Nephron (organoid): ENCODE measurements around the gene CIZ1.
"Not testable (repeated sequence)": the region's sequence is repeated elsewhere in the genome, so short reads cannot be mapped to it uniquely, and the experiment has no call there.

ENCODE experiments used
- H3K27ac Mint-ChIP-seq, 3 experiments: 2 replicates each; pipeline ENCODE4 v1.8.0; 2020; ENCODE audit warnings: mixed read lengths in 3 of 3, mild to moderate bottlenecking in 2 of 3, moderate library complexity in 1 of 3
- H3K27me3 Mint-ChIP-seq: 2 replicates; pipeline ENCODE4 v1.8.0; 2021; ENCODE audit warnings: low read depth, mild to moderate bottlenecking, moderate library complexity, mixed read lengths
- H3K36me3 Mint-ChIP-seq: 2 replicates; pipeline ENCODE4 v1.8.0; 2020; ENCODE audit warnings: low read depth, mixed read lengths
- H3K4me1 Mint-ChIP-seq: 2 replicates; pipeline ENCODE4 v1.8.0; 2020; ENCODE audit warnings: mixed read lengths
- H3K4me3 Mint-ChIP-seq, 3 experiments: 2 replicates each; pipeline ENCODE4 v1.8.0; 2020; ENCODE audit warnings: mild to moderate bottlenecking in 3 of 3, mixed read lengths in 3 of 3, moderate library complexity in 2 of 3
- H3K9me3 Mint-ChIP-seq: 2 replicates; pipeline ENCODE4 v1.8.0; 2020; ENCODE audit warnings: mixed read lengths
- TF ChIP-seq, protein P1 (sequence below), 3 experiments: fragments of 200-600 bp; sonication (generic); IDR thresholded peaks; one replicate each; pipeline ENCODE4 v1.5.0; 2021; ENCODE audit warnings: antibody characterized with exemption in 3 of 3; ENCODE audit not compliant: unreplicated experiment in 3 of 3

The CIZ1 gene

GRCh38 chr9:128182893-128183588, 8.3 kb downstream of the CIZ1 start:
- no peaks in the 10 kb centered on the region for H3K4me1 Mint-ChIP-seq
- TF ChIP-seq, protein P1, sequence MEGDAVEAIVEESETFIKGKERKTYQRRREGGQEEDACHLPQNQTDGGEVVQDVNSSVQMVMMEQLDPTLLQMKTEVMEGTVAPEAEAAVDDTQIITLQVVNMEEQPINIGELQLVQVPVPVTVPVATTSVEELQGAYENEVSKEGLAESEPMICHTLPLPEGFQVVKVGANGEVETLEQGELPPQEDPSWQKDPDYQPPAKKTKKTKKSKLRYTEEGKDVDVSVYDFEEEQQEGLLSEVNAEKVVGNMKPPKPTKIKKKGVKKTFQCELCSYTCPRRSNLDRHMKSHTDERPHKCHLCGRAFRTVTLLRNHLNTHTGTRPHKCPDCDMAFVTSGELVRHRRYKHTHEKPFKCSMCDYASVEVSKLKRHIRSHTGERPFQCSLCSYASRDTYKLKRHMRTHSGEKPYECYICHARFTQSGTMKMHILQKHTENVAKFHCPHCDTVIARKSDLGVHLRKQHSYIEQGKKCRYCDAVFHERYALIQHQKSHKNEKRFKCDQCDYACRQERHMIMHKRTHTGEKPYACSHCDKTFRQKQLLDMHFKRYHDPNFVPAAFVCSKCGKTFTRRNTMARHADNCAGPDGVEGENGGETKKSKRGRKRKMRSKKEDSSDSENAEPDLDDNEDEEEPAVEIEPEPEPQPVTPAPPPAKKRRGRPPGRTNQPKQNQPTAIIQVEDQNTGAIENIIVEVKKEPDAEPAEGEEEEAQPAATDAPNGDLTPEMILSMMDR (IDR thresholded peaks at IDR 0.05; ENCODE audit: unreplicated experiment in 3 of 3), result no peak
- no peak overlapping the region for H3K27ac Mint-ChIP-seq
- H3K9me3 Mint-ChIP-seq, result no peaks in the 10 kb centered on the region
- H3K36me3 Mint-ChIP-seq, result peaks cover 80% of the 10 kb centered on the region
- no peak overlapping the region for H3K4me3 Mint-ChIP-seq
- H3K27me3 Mint-ChIP-seq, result no peaks in the 10 kb centered on the region

DNA sequence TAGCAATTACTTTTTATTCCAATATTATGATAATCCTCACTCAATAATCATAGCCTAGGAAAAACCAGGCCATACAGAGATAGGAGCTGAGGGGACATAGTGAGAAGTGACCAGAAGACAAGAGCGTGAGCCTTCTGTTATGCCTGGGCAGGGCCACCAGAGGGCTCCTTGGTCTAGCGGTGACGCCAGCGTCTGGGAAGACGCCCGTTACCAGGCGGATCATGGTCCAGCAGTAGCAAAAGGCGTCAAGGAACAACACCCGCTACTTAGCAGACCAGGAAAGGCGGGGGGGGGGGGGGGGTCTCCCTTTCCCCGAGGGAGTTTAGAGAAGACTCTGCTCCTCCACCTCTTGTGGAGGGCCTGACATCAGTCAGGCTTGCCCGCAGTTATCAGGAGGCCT, 9.9 kb downstream of the CIZ1 start:
- not testable (repeated sequence) for H3K4me3 Mint-ChIP-seq, H3K27ac Mint-ChIP-seq, H3K27me3 Mint-ChIP-seq, H3K9me3 Mint-ChIP-seq, H3K4me1 Mint-ChIP-seq
- peaks cover 77% of the 10 kb centered on the region for H3K36me3 Mint-ChIP-seq
- TF ChIP-seq, protein P1 (IDR thresholded peaks at IDR 0.05; ENCODE audit: unreplicated experiment in 3 of 3), result peak; percentile 45 to 58 (median 49)

DNA sequence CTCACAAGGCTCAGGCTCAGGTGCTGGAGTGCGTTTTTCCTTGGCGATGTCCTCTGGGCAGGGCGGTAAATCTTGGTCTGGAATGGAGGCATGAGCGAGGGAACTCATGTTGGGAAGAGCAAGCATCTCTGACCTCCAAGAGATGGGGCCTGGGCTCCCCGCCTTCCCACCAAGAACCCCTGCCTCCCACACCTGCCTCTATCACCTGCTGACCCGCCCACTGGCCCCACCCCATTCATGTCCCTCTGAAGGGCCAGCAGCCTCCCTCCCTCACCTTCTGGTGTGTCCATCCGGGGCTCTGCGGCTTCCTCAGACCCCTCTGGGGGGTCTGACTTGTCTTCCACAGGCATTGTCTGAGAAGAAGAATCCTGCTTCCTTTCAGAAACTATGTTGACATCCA, 10.9 kb downstream of the CIZ1 start:
- H3K36me3 Mint-ChIP-seq, result peaks cover 80% of the 10 kb centered on the region

DNA sequence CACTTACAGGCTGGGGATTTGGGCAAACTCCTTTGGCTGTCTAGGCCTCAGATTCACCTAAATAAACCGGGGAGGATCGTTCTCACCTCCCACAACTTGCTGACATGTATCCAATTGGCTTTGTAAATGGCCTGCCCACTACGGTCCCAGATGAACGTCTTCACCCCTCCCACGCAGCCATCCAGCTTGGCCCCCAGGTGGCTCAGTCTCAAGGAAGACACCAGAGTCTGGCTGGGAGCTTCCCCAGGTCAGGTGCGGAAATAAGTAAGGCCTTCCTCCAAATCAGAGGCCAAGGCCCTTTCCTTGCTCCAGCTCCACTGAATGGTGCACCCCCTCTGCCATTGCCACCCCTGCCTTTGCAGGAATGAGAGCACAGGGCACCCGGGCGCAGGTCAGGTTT, 11.4 kb downstream of the CIZ1 start:
- Mint-ChIP-seq H3K4me3 (no peak overlapping the region), H3K36me3 (peaks cover 84% of the 10 kb centered on the region), H3K27me3 (no peaks in the 10 kb centered on the region), H3K9me3 (no peaks in the 10 kb centered on the region), H3K4me1 (no peaks in the 10 kb centered on the region), H3K27ac (no peak overlapping the region)
- TF ChIP-seq, protein P1 (IDR thresholded peaks at IDR 0.05; ENCODE audit: unreplicated experiment in 3 of 3), result no peak

More for the DNA sequence above, 10.9 kb downstream of the CIZ1 start:
- no peaks in the 10 kb centered on the region for H3K9me3 Mint-ChIP-seq
- no peaks in the 10 kb centered on the region for H3K27me3 Mint-ChIP-seq
- no peak overlapping the region for H3K27ac Mint-ChIP-seq
- H3K4me1 Mint-ChIP-seq, result no peaks in the 10 kb centered on the region
- no peak overlapping the region for H3K4me3 Mint-ChIP-seq
- TF ChIP-seq, protein P1 (IDR thresholded peaks at IDR 0.05; ENCODE audit: unreplicated experiment in 3 of 3), result no peak

DNA sequence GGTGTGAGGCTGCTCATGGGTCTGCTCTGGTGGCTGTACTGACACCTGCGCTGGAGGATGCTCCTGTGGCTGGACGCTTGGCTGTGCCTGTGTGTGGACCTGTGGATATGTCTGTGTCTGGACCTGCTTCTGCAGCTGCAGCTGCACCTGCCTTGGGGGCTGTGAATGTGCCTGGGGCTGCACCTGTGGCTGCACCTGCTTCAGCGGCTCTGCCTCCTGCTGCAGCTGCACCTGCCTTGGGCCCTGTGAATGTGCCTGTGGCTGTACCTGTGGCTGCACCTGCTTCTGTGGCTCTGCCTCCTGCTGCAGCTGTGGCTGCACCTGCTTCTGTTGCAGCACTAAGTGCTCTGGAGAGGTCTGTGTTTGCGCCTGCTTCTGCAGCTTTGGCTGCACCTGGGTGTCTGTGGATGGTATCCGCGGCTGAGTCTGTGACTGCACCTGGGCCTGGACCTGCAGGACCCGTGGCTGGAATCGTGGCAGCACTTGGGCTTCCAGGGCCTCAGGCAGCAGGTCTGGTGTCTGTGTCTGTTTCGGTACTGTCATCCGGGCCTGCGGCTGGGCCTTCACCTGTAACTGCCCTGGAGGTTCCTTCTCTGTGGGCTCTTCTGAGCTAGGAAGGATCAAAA, 12.5 kb downstream of the CIZ1 start:
- Mint-ChIP-seq H3K4me1 (no peaks in the 10 kb centered on the region), H3K36me3 (peaks cover 91% of the 10 kb centered on the region), H3K4me3 (no peak overlapping the region), H3K9me3 (no peaks in the 10 kb centered on the region), H3K27ac (no peak overlapping the region), H3K27me3 (no peaks in the 10 kb centered on the region)
- TF ChIP-seq, protein P1 (IDR thresholded peaks at IDR 0.05; ENCODE audit: unreplicated experiment in 3 of 3), result no peak

- Mint-ChIP-seq H3K4me3 (no peak overlapping the region), H3K27me3 (no peaks in the 10 kb centered on the region), H3K36me3 (peaks cover 66% of the 10 kb centered on the region), H3K9me3 (no peaks in the 10 kb centered on the region), H3K4me1 (no peaks in the 10 kb centered on the region), H3K27ac (peak overlapping the region in 1 of 3 experiments; percentile 28)
- TF ChIP-seq, protein P1 (IDR thresholded peaks at IDR 0.05; ENCODE audit: unreplicated experiment in 3 of 3), result no peak
Observed at GRCh38 chr9:128175726-128176125, 15.6 kb downstream of the CIZ1 start.
